NCI-H510A (cell line): ENCODE measurements around the gene BBS2.

ENCODE experiments used
- DNase-seq: peaks from one replicate; lab custom pipeline; 2025; lab: John Stamatoyannopoulos, UW

BBS2 gene

GRCh38 chr16:56478281-56479049 is 41.4 kb downstream of the BBS2 start:
- DNase-seq: no peak

- no peak for DNase-seq
These were observed 42.5 kb downstream of the BBS2 start for GRCh38 chr16:56477096-56477878.

GRCh38 chr16:56475201-56475600 is 44.6 kb downstream of the BBS2 start:
- DNase-seq: no peak

- DNase-seq: no peak
These were observed 49.2 kb downstream of the BBS2 start for GRCh38 chr16:56470666-56471065.

GRCh38 chr16:56470232-56470631 is 49.6 kb downstream of the BBS2 start:
- no peak for DNase-seq

- no peak for DNase-seq
These were observed 50.1 kb downstream of the BBS2 start for GRCh38 chr16:56469748-56470147.

- no peak for DNase-seq
These were observed 51.0 kb downstream of the BBS2 start for GRCh38 chr16:56468800-56469199.

GRCh38 chr16:56466344-56466743 is 53.5 kb downstream of the BBS2 start:
- no peak for DNase-seq

- DNase-seq: no peak
These were observed 56.7 kb downstream of the BBS2 start for GRCh38 chr16:56463153-56463552.

- DNase-seq: no peak
These were observed 57.6 kb downstream of the BBS2 start for GRCh38 chr16:56462064-56462796.

- no peak for DNase-seq
These were observed 59.7 kb downstream of the BBS2 start for GRCh38 chr16:56460101-56460500.

GRCh38 chr16:56457927-56458470 is 61.8 kb downstream of the BBS2 start:
- DNase-seq: no peak

GRCh38 chr16:56451753-56452689 is 67.8 kb downstream of the BBS2 start:
- no peak for DNase-seq

- DNase-seq: peak; percentile 84
These were observed 68.7 kb downstream of the BBS2 start, which contains the start of the genes NUDT21 and OGFOD1 for GRCh38 chr16:56450986-56451752. TSS of gene NUDT21 (minus strand) at chr16:56451332. CDS start at chr16:56451202, 130 bp downstream. TSS of gene OGFOD1 (plus strand) at chr16:56451554. CDS start at chr16:56451613, 59 bp downstream.

- no peak for DNase-seq
These were observed 69.4 kb downstream of the BBS2 start for GRCh38 chr16:56450275-56450985.

- DNase-seq: no peak
These were observed 71.8 kb downstream of the BBS2 start for GRCh38 chr16:56448005-56448404.

- DNase-seq: no peak
These were observed 72.5 kb downstream of the BBS2 start for GRCh38 chr16:56447286-56447685.

GRCh38 chr16:56438038-56438437 is 81.8 kb downstream of the BBS2 start:
- no peak for DNase-seq

GRCh38 chr16:56436258-56436657 is 83.6 kb downstream of the BBS2 start:
- DNase-seq: no peak
